Hepatocyte (in vitro differentiated cells): ENCODE data around the gene PCK1. TPM values are rescaled to one million over a fixed set of nuclear protein-coding genes. Genes with fewer than 3 reads are reported as not detected.

Experiments
- DNase-seq: peaks from one replicate; pipeline ENCODE4 v3.0.0-alpha.2; 2016; ENCODE audit warnings: low spot score
- H2AFZ ChIP-seq: fragments of 200-600 bp; sonication (generic); 2 replicates; pipeline ENCODE4 v1.6.0; 2016; ENCODE audit warnings: antibody characterized with exemption, mild to moderate bottlenecking
- H3K27ac ChIP-seq: fragments of 200-600 bp; sonication (generic); 2 replicates; pipeline ENCODE4 v1.5.1; 2016; ENCODE audit warnings: mild to moderate bottlenecking
- H3K27me3 ChIP-seq: fragments of 200-600 bp; sonication (generic); 2 replicates; pipeline ENCODE4 v1.6.1; 2016
- H3K36me3 ChIP-seq: fragments of 200-600 bp; sonication (generic); replicated peaks from 2 replicates; pipeline ENCODE4 v1.5.1; 2016; ENCODE audit warnings: low read depth; ENCODE audit not compliant: insufficient read depth
- H3K4me1 ChIP-seq: fragments of 200-600 bp; sonication (generic); 2 replicates; pipeline ENCODE4 v1.5.1; 2016; ENCODE audit warnings: mild to moderate bottlenecking, moderate library complexity; ENCODE audit not compliant: insufficient read depth
- H3K4me2 ChIP-seq: fragments of 200-600 bp; sonication (generic); 2 replicates; pipeline ENCODE4 v1.6.0; 2016
- H3K4me3 ChIP-seq: fragments of 200-600 bp; sonication (generic); 2 replicates; pipeline ENCODE4 v1.5.1; 2016; ENCODE audit warnings: mild to moderate bottlenecking
- H3K79me2 ChIP-seq: fragments of 200-600 bp; sonication (generic); 2 replicates; pipeline ENCODE4 v1.6.0; 2017; ENCODE audit warnings: mild to moderate bottlenecking
- H3K9me2 ChIP-seq: fragments of 200-600 bp; sonication (generic); replicated peaks from 2 replicates; pipeline ENCODE4 v1.6.0; 2017; ENCODE audit warnings: mild to moderate bottlenecking; ENCODE audit not compliant: insufficient read depth
- H3K9me3 ChIP-seq: fragments of 200-600 bp; sonication (generic); 2 replicates; pipeline ENCODE4 v1.5.1; 2016; ENCODE audit warnings: low read depth, mild to moderate bottlenecking
- H4K20me1 ChIP-seq: fragments of 200-600 bp; sonication (generic); 2 replicates; pipeline ENCODE4 v1.6.0; 2016; ENCODE audit warnings: mild to moderate bottlenecking; ENCODE audit not compliant: insufficient read depth, poor library complexity, severe bottlenecking
- CTCF ChIP-seq: fragments of 200-600 bp; sonication (generic); IDR thresholded peaks from 2 replicates; pipeline ENCODE4 v1.5.1; 2016; ENCODE audit warnings: antibody characterized with exemption, mild to moderate bottlenecking; ENCODE audit not compliant: poor library complexity
- EZH2 ChIP-seq: fragments of 200-600 bp; sonication (generic); IDR thresholded peaks from 2 replicates; pipeline ENCODE4 v1.6.1; 2016; ENCODE audit warnings: antibody characterized with exemption, mild to moderate bottlenecking, borderline replicate concordance
- EZH2phosphoT487 ChIP-seq: fragments of 200-600 bp; sonication (generic); IDR thresholded peaks from one replicate; pipeline ENCODE4 v1.6.1; 2018; ENCODE audit warnings: antibody characterized with exemption, mild to moderate bottlenecking, low read depth, moderate library complexity; ENCODE audit not compliant: unreplicated experiment, severe bottlenecking
- WGBS: methylation state at CpG from one replicate; pipeline ENCODE4 v1.1.6; 2016; ENCODE audit warnings: low lambda C conversion rate; ENCODE audit errors: missing lambda C conversion rate; 5-methylcytosine and 5-hydroxymethylcytosine counted together
- polyA plus RNA-seq: library from polyadenylated mRNA; unstranded; fragments of >200 nt; fragmentation: Nextera tagmentation; extraction: Ambion mirVana; gene quantifications from 2 replicates; pipeline ENCODE4 v1.2.1, GENCODE V29; 2016
- total RNA-seq: library from RNA; depleted of rRNA; stranded (reverse); fragments of >200 nt; gene quantifications from 2 replicates; pipeline ENCODE4 v1.2.3, GENCODE V29; 2014

Gene PCK1
- total and polyA plus RNA-seq, 2 experiments from 2014 or later, result 11.6 to 12.8 TPM

- no peaks in the 10 kb centered on the region for H3K36me3 ChIP-seq
- no peak overlapping the region for H3K27ac ChIP-seq
- no peaks in the 10 kb centered on the region for H3K9me3 ChIP-seq
- no peaks in the 10 kb centered on the region for H3K79me2 ChIP-seq
- H3K4me2 ChIP-seq, result no peak overlapping the region
- no peaks in the 10 kb centered on the region for H4K20me1 ChIP-seq
- TF ChIP-seq EZH2 (no peak), EZH2phosphoT487 (no peak), CTCF (no peak)
- H3K4me1 ChIP-seq, result peaks cover 21% of the 10 kb centered on the region
- DNase-seq, result peak; percentile 80
- H3K27me3 ChIP-seq, result no peaks in the 10 kb centered on the region
- no peak overlapping the region for H3K4me3 ChIP-seq
- no peaks in the 10 kb centered on the region for H3K9me2 ChIP-seq
- H2AFZ ChIP-seq, result no peak overlapping the region
- 40% methylated on average over 8 of the region's 8 CpGs for WGBS
These were observed 25.5 kb downstream of the PCK1 start for GRCh38 chr20:57586370-57586793.

- Histone ChIP-seq H3K79me2 (no peaks in the 10 kb centered on the region), H3K9me3 (no peaks in the 10 kb centered on the region), H3K27ac (no peak overlapping the region), H2AFZ (no peak overlapping the region), H3K4me3 (no peak overlapping the region), H3K27me3 (no peaks in the 10 kb centered on the region), H3K36me3 (no peaks in the 10 kb centered on the region), H3K9me2 (no peaks in the 10 kb centered on the region), H4K20me1 (no peaks in the 10 kb centered on the region), H3K4me1 (peaks cover 16% of the 10 kb centered on the region), H3K4me2 (no peak overlapping the region)
- DNase-seq, result no peak
- WGBS, result 85% methylated on average over 10 of the region's 10 CpGs
- TF ChIP-seq EZH2phosphoT487 (no peak), EZH2 (no peak), CTCF (no peak)
These were observed 26.0 kb downstream of the PCK1 start for GRCh38 chr20:57586943-57587277.

GRCh38 chr20:57587278-57587988 is 26.5 kb downstream of the PCK1 start:
- Histone ChIP-seq H3K4me3 (no peak overlapping the region), H3K9me3 (no peaks in the 10 kb centered on the region), H3K36me3 (no peaks in the 10 kb centered on the region), H3K27me3 (no peaks in the 10 kb centered on the region), H3K79me2 (no peaks in the 10 kb centered on the region), H3K4me2 (no peak overlapping the region), H3K4me1 (peaks cover 13% of the 10 kb centered on the region), H3K27ac (no peak overlapping the region), H2AFZ (no peak overlapping the region), H4K20me1 (no peaks in the 10 kb centered on the region), H3K9me2 (no peaks in the 10 kb centered on the region)
- WGBS, result 98% methylated on average over 4 of the region's 4 CpGs
- TF ChIP-seq CTCF (no peak), EZH2 (no peak)
- no peak for DNase-seq
